ENCODE results near the gene SDSL.

SDSL gene

DNA sequence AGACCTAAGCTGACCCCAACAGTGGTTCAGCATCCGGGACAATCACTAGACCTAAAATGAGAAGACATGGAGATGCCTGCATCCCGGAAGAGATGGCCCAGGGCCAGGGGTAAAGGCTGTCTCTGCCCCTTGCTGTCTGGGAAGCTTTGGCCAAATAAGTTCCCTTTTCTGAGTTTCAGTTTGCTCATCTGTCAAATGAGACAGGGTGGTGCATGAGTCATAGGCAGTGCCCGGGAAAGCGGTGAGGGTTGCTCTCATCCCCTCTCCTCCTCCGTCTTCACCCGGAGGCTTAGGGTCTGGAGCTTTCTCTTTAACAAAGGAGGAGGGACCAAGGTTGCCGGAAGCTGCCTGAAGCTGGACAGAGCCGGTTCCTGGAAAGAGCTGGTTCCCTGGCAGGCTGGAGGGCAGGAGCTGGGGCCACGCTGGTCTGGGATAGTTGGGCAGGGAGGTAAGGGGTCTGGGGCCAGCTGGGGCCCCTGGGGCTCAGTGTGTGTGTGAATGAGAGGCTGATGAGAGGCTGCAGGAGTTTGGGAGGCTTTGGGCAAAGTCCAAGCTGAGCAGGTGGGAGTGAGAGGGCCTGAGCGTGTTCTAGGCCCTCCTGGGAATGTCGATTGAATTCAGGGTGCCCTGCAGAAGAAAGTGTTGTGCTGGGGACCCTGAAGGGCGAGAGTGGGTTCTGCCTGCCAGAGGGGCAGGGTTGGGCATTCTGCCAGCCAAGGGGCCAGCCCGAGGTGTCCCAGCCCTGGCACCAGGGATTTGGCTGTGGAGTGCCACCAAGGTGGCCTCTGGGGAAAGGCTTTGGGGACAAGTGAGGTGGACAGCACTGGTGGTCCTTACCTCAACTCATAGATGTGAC is at the start of gene SDSL:
Gene SDSL (plus strand): TSS at position 351 of the 856 bp plus-strand sequence. CDS start 5,603 bp downstream, outside the sequence.
- no peak for FAIRE-seq

DNA sequence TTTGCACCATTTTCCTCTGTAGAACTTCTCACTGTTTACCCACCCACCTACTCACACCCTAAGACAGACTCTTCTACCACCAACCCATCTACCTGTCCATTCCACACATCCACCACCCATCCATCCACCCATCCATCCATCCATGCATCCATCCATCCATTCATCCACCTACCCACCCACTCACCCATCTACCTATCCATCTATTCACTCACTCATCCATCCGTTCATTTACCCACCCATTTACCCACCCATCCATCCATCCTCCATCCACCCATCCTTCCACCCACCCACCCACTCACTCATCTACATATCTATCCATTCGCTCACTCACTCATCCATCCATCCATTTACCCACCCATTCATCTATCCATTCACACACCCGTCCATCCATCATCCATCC is 48.7 kb upstream of the SDSL start:
- FAIRE-seq, result no peak

GRCh38 chr12:113373969-113374368 is 48.2 kb upstream of the SDSL start:
- FAIRE-seq, result no peak

DNA sequence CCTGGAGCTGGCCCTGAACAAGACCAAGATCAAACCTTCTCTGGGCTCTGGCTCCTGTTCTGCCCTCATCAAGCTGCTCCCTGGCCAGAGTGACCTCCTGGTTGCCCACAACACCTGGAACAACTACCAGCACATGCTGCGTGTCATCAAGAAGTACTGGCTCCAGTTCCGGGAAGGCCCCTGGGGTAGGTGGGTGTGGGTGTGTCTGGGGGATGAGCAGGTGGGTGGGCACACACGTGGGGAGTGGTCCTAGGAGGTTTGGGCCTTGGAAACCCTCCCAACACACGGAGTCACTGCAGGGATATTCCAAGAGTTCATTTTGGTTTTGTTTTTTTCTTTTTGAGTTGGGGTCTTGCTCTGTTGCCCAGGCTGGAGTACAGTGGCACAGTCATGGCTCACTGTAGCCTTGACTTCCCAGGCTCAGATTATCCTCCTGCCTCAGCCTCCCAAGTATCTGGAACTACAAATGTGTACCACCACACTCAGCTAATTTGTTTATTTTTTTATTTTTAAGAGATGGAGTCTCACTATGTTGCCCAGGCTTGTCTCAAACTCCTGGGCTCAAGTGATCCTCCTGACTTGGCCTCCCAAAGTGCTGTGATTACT is 47.3 kb upstream of the SDSL start:
- FAIRE-seq, result no peak

DNA sequence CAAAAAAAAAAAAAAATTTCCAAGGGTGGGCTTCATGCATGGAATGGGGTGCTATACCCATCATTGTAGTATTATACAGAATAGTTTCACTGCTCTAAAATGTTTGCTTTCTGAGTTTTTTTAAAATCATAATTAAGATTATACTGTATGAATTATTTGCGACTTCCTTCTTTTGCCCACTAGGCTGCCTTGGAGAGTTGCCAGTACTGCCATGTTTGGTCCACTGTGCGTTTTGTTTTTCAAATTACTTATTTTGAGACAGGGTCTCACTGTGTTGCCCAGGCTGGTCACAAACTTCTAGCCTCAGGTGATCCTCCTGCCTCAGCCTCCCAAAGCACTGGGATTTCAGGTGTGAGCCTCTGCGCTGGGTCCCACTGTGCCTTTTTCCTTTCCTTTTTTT is 43.9 kb upstream of the SDSL start:
- no peak for FAIRE-seq

DNA sequence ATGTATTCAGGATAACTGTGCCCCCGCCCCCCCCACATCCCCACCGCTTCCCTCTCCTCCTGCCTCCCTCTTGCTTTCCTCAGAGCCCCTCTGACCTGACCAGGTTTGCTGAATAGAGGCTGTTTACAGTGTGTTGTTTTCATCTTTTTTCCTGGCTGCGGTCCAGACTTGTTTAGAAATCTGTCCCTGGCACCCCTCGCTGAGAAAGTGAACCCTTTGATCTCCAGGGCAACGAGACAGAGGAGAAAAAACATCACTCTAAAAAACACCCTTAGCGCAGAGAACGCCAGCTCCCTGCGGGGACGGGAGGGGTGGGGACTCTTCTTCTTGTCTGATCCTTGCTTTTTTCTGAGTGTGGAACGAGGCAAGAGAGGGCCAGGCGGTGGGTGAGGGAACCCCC is 41.0 kb upstream of the SDSL start:
- FAIRE-seq, result no peak

DNA sequence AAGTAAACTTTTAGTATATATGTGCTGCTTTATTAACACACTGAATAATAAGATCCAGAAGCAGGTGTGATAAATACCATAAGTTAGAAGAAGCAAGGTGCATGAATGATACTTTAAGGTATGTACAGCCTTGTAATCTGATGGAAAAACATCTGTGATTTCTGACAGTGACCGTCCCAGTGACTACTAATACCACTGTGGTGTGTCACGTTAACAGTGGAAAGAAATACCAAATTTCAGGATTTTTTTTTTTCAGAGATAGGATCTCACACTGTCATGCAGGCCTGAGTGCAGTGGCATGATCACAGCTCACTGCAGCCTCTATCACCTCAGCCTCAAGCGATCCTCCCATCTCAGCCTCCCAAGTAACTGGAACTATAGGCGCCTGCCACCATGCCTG is 40.0 kb upstream of the SDSL start:
- FAIRE-seq, result no peak

GRCh38 chr12:113384778-113385177 is 37.4 kb upstream of the SDSL start:
- no peak for FAIRE-seq

DNA sequence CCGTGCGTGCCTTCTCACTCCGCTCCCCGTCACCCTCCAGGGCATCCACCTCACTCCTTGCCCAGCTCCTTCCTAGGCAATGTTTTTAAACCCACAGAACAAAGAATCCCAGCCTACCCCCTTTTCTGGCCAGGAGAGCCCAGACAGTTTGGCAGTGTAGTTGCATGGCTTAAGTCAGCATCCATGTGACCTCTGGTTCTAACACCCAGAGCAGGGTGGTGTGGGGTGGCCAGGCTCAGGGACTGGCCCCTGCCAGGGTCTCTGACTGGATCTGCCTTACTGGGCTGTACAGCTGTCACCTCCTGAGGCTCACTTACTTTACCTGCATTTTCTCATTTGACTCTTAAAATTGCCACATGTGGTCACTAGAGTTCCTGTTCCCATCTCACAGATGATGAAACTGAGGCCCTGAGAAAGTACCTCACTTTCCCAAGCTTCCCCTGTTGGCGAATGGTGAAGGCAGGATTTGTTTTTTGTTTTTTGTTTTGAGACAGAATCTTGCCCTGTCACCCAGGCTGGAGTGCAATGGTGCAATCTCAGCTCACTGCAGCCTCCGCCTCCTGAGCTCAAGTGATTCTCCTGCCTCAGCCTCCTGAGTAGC is 36.8 kb upstream of the SDSL start:
- no peak for FAIRE-seq

GRCh38 chr12:113386866-113387566 is 35.2 kb upstream of the SDSL start:
- FAIRE-seq, result no peak

- no peak for FAIRE-seq
Observed at GRCh38 chr12:113387631-113388030, 34.5 kb upstream of the SDSL start.

DNA sequence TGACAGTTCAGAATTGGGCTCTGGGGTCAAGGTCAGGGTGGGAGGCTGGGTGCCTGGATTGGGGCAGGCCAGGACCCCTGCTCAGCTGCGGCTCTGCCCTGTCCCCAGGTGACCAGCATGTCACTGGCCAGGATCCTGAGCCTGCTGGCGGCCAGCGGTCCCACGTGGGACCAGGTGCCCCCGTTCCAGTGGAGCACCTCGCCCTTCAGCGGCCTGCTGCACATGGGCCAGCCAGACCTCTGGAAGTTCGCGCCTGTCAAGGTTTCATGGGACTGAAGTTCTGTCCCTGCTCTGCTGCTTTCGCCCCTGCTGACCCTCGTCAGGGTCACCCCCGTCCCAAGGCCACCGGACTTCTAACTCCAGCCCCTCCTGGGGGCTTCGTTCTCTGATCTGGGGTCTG is 33.8 kb upstream of the SDSL start:
- no peak for FAIRE-seq

GRCh38 chr12:113390064-113391043 is 31.8 kb upstream of the SDSL start:
- no peak for FAIRE-seq

DNA sequence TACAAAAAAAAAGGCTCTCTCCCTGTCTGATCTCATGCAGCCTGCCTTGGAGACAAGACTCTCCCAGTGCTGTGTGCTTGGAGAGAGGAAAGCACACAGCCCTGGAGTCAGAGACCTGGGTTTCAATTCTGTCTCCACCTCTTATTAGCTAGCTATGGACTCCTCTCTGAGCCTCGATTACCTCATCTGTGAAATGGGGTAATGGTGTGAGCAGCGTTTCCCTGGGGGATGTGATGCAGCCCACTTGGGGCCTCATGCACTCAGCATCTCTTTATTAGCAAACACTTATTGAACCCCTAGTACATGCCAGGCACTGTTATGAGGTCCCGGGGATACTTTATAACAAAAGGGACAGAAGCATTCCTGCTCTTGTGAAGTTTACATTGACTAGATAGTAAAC is 31.0 kb upstream of the SDSL start:
- no peak for FAIRE-seq

DNA sequence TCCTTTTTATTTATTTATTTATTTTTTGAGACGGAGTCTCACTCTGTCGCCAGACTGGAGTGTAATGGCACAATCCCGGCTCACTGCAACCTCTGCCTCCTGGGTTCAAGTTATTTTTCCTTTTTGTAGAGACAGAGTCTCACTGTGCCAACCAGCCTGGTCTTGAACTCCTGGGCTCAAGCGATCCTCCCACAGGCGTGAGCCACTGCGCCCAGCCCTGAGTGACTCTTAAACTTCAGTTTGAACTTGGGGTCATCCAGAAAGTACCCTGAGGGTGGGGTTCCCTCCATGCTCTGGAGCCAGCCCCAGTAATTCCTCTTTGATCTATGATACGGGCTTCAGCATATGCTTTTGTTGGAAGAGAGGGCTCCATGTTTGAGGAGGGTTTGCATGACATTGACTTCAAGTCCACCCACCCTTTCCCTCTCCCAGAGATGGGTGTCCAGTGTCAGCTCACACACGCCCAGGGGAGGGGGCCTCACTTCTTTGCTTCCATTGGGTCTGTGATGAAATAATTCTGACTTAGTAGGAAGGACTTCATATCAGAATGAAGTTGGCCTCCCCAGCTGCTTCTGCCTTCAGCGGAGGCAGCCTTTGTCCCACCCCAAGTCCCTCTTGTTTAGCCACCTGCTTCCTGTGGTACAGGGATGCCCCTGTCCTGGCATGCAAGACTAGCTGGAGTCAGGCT is 30.4 kb upstream of the SDSL start:
- FAIRE-seq, result no peak

- FAIRE-seq, result no peak
Observed at GRCh38 chr12:113392520-113392919, 29.7 kb upstream of the SDSL start.

GRCh38 chr12:113392988-113393579 is 29.1 kb upstream of the SDSL start:
- no peak for FAIRE-seq

DNA sequence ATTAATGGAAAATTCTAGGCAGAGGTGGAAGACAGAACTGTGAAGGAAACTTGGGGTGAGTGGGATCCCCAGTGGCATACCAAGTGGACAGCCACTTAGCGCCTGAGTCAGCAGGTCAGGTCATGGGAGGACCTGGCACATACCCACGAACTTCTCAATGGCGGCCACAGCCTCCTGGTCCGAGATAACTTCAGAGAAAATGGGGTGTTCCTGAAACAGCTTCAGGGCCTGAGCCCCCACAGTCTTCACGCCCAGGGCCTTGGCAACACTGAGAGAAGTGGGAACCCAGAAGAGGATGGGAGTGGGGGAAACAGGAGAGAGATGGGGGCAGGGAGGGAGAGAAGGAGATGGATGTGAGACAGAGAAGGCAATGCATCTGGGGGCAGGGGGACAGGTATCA is 28.4 kb upstream of the SDSL start:
- no peak for FAIRE-seq

- FAIRE-seq, result no peak
Observed at GRCh38 chr12:113395119-113395518, 27.1 kb upstream of the SDSL start.

- no peak for FAIRE-seq
Observed at GRCh38 chr12:113396200-113396599, 26.0 kb upstream of the SDSL start.

- no peak for FAIRE-seq
Observed at GRCh38 chr12:113396828-113397496, 25.2 kb upstream of the SDSL start.

Measured in G401.6 (cell line).